ENCODE measurements around the gene THSD7B.

Gene THSD7B

DNA sequence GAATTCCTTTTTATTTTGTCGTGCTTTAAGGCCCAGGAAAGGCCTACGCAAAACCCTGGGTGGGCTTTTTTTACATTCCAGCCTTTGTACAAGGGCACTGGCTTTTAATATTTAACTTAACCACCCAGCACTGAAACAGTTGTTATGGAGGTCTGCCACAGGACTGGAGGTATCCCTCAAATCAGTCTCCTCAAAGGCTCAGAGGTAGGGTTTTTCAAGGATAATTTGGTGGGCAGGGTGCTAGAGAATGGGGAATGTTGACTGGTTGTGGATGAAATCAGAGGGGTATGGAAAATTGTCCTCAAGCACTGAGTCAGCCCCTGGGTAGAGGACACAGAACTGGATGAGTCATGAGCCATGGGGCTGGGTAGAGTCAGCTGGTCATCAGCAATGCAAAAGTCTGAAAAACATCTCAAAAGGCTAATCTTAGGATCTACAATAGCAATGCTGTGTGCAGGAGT is 443.1 kb downstream of the THSD7B start:
- no peak for DNase-seq

DNA sequence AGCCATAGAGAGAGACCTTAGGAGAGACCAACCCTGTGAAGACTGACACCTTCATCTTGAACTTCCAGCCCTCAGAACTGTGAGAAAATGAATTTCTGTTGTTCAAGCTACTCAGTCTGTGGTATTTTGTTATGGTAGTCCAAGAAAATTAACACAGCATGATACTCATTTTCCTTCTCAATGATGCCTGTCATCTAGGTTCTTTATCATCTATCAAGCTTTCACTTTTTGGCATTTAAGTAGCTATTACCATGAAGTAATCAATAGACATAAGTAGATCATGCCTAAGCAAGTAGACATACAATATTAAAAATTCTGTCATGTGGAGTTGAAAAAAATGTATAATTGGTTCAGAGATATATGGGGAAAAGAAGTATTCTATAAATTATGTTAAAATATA is 444.7 kb downstream of the THSD7B start:
- no peak for DNase-seq

DNA sequence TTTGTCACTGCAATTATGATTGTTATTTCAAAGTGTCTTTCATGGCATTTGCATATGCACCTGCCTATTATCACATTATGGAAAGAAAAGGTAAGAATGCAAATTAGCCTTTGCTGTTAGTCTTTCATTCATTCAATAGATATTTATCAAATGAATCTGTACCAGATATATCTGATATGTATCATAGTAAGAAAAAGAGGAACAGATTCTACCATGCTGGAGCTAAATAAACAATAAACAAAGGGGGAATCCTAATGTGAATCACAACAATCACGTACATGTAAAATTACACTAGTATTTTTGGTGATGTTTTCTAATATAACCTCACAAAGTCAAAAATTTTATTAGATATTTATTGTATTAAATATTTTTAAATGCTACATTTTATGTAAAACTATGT is 446.4 kb downstream of the THSD7B start:
- no peak for DNase-seq

DNA sequence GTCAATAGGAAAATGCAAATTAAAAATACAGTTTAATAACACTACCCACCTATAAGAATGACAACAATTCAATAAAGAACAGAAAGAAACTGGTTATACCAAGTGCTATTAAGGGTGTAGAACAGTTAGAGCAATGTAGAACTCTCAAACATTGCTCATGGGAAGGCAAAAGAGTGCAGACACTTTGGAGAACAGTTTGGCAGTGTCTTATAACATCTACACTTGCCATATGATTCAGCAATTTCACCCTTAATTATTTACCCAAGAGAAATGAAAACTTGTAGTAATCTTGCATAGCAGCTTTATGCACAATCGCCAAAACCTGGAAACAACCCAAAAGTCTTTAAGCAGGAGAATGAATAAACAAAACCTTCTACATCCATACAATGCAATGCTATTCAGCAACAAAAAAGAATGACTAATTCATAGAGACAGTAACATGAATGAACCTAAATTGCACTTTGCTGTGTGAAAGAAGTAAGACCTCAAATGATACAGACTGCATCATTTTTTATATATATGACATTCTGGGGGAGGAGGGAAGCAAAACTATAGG is 455.2 kb downstream of the THSD7B start:
- DNase-seq, result no peak

DNA sequence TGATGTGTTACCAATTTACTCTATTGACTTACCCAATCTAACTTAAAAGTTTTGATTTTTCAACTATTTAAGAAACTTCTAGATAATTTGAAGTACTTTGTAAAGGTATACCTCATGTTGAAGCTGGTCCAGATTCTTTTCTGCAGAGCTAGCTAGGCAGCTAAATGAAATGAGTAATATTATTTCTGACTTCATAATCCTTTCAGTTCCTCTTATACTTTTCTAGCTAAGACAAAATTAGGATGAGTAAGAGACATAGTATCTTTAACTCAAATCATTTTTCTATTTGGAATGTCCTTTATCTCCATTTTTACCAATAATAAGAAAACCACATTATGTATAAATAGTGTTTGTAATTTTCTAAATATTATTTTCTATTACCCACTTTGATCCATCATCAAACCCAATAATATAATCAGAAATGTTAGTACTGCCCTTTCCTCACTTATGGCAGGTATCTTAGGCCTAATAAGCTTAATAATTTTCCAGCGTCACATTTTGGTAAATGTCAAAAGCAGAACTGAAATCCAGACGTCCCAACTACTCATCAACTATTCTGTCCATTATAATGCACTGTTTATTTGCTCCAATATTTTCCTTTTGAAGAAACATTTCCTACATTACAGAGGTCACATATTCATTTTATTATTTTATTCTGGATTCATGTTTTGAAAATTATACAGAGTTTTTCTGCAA is 456.6 kb downstream of the THSD7B start:
- DNase-seq, result no peak

DNA sequence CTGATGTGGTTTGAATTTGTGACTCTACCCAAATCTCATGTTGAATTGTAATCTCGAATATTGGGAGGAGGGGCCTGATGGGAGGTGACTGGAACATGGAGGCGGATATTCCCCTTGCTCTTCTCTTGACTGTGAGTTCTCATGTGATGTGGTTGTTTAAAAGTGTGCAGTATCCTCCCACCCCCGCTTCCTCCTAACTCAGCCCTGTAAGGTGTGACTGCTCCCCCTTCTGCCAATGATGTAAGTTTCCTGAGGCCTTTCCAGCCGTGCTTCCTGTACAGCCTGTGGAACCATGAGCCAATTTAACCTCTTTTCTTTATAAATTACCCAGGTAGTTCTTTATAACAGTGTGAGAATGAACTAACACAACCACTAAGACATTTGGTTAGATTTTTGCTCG is 458.4 kb downstream of the THSD7B start:
- no peak for DNase-seq

DNA sequence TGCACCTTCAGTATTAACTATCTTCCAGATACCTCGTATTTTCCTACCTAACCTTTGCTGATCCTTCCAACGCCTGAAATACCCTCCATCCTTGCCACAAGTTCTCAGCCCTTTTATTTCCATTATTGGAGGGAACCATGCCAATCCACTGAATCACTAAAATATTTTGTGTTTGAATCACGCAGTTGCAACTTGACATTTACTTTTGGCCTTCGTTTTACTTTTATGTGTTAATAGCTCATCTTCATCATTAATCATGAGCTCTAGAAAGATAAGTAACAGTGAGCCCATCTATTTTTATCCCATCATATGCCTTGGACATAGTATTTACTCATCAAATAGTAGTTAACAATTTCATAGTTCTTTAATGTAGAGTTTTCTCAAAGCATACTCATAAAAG is 463.2 kb downstream of the THSD7B start:
- no peak for DNase-seq

DNA sequence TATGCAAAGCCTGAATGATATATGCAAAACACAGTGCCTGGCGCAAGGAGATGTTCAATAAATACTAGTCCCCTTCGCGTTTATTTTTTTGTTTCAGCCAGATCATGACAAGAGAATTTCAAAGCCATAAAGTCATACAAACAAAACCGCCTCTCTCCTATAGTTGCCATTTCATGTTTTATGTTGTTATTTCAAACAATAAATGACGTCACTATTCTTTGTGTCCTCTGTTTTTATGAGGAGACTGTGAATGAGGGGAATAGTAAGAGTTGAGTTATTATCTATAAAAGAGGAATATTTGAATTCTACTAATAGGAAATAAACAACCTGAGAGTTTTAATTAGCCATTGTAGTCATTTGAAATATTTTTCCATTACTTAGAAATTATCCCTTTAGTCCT is 464.5 kb downstream of the THSD7B start:
- DNase-seq, result no peak

DNA sequence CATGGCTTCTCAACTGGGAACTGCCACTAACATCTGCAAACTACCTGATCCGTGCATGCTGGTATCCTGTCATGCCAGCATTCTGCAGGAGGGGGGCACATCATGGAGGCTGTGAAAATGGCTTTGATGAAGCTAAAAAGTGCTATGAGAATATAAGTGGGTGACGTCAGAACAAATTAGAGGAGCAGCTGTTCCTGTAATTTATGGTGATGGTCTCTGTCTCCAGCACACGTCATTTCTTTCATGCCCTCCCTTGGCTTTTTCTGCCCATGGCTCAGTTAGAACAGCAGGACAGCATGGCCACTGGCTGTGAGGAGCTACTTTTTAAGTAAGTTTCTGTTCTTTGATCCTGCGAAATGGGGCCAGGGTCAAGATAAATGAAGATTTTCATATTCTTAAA is 466.3 kb downstream of the THSD7B start:
- no peak for DNase-seq

DNA sequence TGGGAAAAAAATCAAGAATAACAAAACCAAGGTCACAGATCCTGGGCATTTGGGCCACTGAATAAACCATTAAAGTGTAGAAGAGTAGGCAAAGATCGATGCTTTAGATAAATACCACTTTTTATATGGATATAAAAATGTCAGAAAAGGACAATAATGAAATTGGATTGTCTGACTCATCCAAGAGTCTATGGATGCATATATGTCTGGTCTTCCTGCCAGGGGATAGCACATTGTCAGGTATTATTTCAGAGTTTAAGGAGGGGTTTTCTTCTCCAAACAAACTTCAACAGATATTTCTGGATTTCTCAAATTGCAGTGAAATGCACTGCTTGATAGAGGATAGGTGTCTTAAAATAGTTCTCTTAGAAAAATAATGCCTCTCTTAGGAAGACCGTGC is 466.7 kb downstream of the THSD7B start:
- no peak for DNase-seq

DNA sequence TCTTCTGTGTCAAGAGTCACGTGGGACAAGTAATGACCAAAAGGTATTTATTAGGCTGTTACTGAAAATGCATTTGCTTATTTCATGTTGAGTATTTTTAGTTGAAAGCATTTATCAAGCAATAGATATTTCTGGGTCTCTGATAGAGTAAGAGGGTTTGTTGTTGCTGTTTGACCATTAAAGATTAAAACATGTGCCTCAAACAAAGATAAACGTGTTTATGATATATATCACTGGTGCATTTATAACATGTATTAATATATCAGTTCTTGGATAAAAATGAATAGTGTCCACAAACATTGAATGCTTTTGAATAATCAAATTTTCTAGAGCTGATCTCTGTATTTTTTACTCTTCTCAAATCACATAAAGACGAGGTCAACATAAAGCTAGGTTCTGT is 467.7 kb downstream of the THSD7B start:
- no peak for DNase-seq

DNA sequence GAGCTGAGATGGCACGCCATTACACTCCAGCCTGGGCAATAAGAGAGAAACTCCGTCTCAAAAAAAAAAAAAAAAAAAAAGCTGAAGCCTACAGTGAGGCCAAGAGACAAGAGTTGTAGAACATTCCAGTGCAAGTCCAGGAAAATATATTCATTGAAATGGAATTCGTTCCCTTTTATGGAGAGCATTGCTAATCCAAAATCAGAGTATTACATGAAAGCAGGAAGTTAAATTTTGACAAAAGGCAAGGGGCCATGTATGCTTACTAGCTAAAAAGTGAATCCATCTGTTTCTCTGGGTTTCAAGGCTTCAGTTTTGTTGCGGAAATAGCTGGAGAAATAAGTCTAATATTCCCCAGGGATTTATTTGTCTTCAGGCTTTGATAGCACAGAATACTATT is 471.7 kb downstream of the THSD7B start:
- DNase-seq, result no peak

DNA sequence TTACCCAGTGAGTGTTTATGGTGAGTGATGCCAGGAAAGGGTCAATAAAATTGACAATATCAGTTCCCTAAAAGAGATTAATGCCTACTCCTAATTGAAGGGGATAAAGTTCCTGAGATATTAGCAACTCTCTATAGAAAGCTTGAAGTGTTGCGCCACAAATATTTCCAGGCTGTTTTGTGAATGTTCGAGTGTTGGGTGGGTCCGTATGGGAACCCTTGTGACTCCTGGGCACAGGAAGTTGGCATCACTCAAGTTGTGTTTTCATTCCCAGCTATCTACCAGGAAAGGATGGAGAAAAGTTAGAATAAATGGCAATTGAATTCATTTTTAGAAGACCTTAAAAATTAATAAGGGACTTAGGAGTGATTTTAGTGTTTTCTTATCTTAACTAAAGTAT is 472.7 kb downstream of the THSD7B start:
- DNase-seq, result no peak

DNA sequence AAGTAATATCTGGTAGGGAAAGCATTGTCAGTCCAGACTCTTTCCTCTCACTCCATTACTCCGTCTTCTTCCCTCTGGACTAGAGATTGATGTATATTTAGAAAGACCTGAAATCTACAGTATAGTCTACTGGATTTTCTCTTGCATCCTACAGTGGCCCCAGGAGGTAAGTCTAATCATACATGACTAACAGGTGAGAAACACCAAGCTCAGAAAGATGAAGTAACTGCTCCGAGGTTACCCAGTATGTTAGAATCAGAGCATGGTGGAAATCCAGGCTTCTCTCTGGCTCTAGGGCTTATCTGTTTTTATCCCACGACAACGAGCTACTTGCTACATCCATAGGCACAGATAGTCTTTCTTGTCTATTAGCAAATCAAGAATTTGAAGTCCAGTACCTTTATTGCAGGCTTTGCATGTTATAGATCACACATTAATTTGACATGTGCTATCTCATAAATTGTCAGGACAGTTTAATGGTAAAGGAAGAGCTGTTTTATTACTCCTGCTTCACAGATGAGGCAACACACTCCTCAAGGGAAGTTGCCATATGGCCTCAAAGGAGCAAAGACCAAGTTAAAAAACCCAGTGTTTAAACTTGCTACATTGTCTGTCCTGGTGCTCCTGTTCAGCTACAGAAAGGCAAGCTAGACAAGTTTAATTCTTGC is 484.3 kb downstream of the THSD7B start:
- no peak for DNase-seq

DNA sequence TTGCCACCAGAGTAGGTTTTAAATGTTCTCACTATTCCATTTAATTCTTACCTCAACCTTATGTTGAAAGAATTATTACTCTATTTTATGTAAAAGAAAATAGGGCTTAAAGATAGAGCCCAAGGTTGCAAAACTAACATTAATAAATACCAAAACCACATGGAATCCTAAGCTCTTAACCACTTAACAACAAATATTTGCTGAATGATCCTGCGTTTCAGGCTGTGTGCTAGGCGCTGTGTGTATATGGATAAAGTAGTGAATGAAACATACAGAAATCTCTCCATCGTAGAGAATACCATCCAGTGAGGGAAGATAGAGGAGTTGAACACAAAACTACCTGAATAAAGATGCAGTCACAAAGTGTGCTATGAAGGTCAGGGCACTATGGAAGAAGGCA is 485.1 kb downstream of the THSD7B start:
- DNase-seq, result no peak

DNA sequence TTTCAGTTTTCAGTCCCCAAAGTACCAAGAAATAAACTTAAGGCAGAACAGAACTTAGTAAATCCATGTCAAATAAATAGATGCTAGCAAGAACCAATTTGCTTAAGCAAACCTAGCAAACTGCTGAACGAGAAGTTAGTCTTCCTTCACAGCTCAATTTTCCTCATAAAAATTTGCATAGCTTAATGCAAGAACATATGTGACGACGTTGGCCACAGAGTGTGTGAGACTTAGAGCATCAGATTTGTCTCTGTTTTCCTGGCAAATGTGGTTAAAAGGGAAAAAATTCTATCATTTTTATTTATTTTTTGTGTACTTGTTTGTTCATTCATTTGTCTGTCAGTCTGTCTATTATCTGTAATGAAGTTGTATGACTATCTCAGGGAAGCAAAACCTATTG is 485.7 kb downstream of the THSD7B start:
- DNase-seq, result no peak

DNA sequence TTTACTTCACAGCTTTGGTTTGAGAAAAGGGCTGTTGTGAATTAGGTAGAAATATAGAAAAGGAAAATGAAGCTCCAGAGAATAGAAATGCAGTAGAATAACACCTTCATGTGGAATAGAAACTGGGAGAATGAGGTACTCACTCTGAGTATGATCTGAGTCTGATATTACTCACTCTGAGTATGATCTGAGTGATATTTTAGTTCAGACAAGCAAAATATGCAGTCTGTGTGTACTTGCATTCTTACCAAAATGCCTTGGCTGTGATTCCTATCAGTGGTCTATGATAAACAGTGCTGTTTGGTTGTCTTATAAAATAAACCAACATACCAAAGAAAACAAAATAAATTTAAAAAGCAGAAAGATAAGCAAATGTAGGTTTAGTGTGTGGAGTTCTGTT is 487.6 kb downstream of the THSD7B start:
- DNase-seq, result no peak

DNA sequence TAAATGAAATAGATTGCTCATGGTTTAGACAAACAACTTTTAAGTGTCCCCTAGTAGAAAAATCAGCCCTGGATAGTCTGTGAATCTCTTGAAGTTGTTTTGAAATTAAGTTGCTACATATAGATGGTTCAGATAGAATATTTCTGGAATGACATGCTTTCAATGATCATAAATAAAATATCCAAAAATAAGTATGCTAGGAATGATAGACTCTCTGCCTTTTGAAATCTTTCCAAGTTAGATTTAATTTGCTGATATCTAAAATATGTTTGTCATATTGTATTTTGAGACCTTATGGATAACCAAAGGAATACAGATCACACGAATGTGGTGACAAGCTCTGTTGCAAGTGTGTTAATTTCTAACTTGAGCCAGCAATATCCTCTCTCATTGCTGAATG is 488.7 kb downstream of the THSD7B start:
- DNase-seq, result no peak

DNA sequence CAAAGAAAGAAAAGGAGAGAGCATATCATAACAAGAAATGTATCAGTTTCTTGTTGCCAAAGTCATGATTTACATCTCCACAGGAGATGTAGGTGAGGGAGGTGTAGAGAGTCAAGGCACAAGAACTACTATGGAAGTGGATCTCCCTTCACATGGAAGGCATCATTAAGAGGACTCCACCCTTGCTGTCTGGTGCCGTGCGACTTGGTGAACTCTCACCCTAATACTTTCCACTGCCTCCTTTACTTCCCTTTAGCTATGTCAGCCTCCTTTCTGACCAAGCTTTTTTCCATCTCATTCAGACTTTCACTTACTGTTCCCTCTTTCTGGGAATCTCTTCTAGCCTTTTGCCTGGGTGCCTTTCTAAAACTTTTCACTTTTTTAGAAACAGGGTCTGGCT is 490.0 kb downstream of the THSD7B start:
- no peak for DNase-seq

DNA sequence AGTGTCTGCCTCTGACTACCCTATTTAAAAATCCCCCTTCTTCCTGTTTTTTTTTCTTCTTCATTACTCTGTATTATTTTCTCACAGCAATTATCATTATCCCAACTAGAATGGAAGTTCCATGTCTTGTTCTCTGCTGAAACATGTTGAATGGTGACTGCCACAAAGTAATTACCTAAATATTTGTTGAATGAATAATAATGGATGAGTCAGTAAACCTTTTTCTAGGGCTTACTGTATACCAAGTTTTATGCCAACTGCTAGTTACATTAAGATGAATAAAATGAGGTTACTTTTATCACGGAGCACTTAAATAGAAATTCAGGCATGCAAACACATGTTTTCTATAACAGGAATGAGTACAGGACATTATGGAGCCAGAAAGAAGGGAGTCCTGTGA is 490.6 kb downstream of the THSD7B start:
- no peak for DNase-seq

DNA sequence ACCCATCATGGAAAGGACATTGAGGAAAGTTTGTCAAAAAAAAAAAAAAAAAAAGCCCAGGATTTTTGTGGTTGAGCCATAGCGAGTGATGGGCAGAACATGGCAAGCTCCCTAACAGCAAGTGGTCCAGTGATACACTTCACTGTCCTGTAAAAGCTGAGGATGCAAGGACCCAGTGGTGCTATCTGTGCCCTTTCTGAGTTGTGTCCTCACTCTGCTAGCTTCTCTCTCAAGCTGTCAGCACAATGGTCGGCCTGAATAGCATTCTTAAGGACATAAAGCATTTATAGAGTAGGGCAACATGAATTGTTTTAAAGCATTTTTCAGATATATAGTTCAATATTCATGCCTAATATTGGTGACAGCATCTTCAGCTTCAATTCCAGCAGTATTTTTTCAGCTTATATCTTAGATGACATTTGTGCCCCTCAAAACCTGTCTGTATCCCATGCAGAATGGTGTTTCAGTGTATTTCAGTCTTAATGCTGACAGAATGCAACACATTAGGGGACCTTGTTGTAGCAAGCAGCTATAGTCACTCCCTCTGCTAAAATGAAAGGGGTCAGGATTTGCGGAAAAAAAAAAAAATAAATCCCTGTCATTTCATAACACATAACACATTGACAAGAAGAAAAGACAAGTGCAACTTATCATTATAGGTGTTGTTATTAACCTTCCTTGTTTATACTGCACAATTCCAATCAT is 496.7 kb downstream of the THSD7B start:
- DNase-seq, result no peak

DNA sequence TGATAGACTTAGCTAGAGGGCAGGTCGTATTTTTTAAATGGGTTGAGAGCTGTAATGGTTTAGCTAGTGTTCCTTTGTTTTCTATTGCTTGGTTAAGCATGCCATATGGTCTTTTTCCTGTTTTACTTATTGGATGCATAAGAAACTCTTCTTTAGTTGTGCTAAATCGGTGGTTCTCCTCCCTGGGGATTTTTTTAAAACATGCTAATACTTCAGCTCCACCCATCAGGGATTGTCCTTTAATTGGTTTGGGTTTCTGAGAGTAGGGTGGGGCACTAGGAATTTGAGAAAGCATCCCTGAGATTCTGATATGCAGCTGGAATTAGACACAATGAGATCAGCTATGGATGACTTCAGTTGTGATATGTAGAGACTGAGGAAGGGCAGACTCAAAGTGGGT is 497.2 kb downstream of the THSD7B start:
- DNase-seq, result no peak

DNA sequence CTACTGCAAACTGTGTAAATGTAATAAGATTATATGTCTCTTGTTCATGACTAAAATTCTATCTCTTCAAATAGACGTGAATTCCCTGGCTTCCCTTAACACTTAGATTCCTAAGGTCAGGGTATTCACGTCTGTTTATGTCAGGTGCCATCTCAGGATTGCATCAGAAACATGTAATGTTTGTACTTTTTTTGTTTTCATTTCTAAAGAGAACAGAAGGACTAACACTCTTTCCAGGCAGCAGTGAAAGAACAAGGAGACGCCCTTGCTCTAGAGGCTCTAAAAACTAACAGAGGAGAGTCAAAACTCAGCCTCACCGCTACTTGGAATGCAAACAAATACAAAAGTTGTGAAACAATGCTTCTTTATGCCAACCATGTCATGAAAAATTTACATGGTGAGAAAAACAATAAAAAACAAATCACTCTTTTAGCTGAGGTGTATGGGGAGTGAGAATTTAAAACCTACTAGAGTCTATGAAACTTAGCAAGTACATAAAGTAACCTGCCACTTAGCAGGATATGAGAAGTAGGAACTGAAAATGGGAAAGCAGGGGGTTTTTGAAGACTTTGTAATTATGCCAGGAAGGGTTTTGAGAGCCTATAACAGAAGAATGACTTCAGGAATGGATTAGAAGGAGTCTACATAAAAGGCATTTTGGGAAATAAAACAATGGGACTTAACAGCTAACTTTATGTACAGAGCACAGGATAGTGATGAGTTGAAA is 522.7 kb downstream of the THSD7B start:
- DNase-seq, result no peak

All from T-helper 9 cell (primary cell).